NCI-H2081 treated with DMSO at 0.1 percent for 48 hours (cell line): Measurements from ENCODE around the gene SYNE1.

Experiments used
- DNase-seq: peaks from one replicate; lab custom pipeline; 2025; lab: John Stamatoyannopoulos, UW

SYNE1 gene

DNA sequence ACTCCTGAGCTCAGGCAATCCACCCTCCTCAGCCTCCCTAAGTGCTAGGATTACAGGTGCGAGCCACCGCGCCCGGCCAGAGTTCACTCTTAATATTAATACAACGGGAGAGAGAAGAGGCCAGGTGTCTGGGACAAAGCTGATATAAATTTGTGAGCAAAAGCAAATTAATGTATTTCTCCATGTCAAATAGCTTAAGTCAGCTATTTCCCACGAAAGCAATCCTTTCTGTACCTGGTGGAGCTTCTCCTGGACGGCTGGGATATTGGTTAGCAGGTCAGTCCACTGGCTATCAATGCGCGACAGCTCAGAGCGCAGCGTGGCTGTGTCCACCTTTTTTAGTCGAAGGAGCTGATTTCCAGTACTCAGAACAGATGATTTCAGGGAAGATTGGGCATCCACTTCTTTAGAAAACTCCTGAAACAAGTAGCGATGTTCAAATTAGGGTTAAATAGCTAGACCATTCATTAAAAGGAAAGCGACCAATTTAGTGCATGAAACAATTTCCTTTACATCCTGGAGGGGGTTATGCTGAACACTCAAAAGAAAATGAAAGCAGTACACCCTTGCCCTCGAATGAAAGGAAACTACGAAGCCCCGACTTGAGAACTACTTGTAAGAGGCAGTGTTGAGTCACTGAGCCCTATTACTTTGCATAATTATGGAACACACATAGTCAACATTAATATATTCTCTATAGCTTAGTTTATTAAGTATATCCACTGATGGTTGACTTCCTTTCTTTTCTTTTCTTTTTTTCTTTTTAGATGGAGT lies 403.4 kb downstream of the SYNE1 start:
- no peak for DNase-seq

DNA sequence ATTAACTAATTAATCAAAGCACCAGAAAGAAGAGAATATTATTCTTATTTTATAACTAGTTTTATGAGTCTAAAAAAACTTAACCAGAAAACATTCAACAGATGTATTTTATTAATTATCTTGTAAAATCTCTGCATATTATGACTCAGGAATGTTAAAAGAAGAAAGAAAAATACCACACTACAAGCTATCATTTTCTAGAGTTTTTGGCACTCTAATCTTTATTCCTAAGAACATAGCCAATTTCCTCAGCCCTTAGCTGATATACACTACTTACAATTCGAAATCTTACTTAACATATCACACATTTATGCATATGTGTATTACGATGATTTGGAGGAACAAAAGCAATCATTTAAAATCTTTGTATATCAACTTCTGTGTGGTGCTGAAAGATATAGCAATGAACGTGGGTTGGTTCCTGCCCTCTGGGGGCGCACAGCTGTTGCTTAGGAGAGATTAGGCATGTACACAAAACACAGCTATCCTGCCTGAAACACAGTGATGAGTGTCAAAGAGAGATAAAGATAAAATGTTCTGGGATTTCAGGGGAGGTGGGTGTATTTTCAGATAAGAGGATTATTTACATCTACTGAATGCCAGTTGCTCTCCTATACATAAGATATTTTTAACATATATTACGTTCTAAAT lies 404.5 kb downstream of the SYNE1 start:
- DNase-seq = no peak

- no peak for DNase-seq
Observed at GRCh38 chr6:152229330-152229729, 407.8 kb downstream of the SYNE1 start.

GRCh38 chr6:152226119-152226518 lies 411.0 kb downstream of the SYNE1 start:
- no peak for DNase-seq

DNA sequence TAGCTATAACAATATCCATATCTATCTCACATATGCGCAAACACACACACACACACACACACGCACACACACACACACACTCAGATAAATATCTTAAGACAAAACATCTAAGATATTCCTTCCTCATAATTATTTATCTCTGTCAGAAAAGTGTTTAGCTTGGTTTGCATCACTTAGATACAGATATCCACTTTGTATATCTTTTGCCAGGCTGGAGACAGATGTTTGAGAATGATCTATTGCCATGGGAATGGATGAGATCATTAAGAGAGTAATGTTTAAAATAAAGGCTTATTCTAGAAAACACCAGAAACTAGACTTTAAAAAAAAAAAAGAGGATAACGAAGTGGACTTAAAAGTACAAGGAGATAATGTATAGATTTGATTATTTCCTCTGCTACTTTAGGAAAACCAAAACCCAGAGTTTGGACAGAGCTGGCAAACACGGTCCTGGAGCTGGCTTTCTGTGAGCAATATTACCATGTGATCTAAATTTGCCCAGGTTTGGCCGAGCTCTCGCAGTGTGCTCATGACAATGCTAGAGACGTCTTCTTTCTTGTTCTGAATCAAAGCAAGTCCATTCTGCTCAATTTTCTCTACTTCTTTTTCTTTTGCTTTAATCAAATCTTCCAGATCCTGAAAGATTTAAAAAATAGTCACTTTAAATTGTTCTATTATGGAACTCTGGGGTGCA lies 411.8 kb downstream of the SYNE1 start:
- DNase-seq = no peak

DNA sequence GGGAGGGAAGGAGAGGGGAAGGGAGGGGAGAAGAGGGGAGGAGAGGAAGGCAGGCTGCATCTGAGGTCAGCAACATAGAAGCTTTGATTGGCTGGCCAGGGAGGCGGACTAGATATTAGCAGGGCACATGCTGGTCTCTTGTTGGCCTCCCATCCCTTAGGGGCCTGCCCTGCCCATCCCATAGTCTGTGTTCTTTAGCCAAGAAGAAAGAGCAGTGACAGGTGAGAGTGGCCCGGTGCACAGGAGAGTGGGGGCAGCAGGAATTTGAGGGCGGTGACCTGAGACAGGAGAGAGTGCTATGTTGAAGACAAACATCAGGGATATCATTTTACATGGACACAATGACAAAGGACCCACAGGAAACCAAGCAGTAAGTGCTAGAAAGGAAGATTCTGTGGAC lies 413.5 kb downstream of the SYNE1 start:
- DNase-seq = no peak

- no peak for DNase-seq
Observed at GRCh38 chr6:152221806-152222628, 415.1 kb downstream of the SYNE1 start.

- no peak for DNase-seq
Observed at GRCh38 chr6:152220786-152221185, 416.4 kb downstream of the SYNE1 start.

DNA sequence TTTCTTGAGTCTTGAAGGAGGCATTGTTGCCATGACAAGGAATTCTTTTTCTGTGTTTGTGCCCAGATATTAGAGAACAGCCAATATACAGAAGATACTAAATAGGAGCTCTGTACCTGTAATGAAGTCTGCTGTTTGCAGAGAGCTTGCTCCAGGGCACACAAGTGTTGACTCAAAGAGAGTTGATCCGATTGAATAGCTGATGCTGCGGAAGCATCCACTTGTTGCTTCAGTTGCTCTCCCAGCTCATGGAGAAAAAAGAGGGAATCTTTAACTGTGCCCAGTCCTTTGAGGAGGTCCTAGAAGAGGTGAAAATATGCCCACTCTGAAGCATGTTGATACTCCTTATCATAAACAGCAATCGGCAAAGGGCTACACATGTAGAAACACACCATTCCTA lies 418.3 kb downstream of the SYNE1 start:
- no peak for DNase-seq

GRCh38 chr6:152212437-152212836 lies 424.7 kb downstream of the SYNE1 start:
- DNase-seq = no peak

DNA sequence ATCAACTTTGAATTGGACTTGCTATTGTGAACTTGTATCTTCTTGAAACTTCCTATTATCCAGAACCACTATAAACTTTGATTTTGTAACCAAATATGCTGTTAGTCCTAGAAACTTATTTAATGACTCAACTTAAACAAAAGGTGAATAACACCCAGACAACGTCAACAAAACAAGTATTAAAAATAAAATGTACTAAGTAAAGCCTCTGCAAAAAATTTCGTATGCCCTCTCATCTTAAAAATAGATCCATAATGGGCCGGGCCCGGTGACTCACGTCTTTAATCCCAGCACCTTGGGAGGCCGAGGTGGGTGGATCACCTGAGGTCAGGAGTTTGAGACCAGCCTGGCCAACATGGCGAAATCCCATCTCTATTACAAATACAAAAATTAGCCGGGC lies 428.0 kb downstream of the SYNE1 start:
- no peak for DNase-seq

GRCh38 chr6:152207915-152208714 lies 429.0 kb downstream of the SYNE1 start:
- DNase-seq = no peak

GRCh38 chr6:152206072-152206818 lies 430.9 kb downstream of the SYNE1 start:
- DNase-seq = no peak

DNA sequence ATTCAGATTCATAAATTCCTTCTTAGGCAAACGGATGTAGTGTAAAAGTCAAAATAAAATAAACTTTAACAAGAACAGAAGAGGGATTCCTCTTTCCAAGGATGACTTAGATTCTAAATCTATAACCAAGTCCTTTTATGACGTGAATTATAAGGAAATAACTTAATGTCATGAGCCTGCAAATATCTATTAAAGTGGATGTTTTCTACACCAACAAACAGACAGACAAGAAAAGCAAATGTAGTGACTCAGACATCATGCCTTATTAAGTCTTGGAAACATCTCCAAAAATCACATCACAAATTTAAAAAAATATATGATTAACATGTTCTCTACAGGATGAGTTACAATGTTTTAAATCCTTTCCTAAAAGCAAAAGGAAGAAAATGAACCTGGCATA lies 432.6 kb downstream of the SYNE1 start:
- DNase-seq = no peak

DNA sequence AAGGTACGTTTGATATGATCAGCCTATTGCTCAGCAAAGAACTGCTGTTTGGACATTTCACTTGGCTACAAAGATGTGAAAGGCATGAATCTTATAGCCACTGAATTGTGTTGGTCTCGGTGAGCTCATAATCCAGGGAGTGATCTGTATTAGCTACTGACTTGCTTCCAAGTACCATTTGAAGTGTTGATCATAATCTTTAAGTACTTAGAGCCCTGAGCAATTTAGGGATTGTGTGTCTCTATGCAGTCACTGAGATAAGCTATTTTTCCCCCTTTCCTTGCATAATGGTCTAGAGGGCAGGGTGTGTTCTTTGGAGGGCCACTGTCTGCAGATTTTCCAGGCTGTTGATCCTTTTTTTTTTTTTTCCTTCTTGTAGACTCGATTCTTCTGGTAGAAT lies 436.0 kb downstream of the SYNE1 start:
- no peak for DNase-seq

GRCh38 chr6:152195896-152196295 lies 441.3 kb downstream of the SYNE1 start:
- no peak for DNase-seq

DNA sequence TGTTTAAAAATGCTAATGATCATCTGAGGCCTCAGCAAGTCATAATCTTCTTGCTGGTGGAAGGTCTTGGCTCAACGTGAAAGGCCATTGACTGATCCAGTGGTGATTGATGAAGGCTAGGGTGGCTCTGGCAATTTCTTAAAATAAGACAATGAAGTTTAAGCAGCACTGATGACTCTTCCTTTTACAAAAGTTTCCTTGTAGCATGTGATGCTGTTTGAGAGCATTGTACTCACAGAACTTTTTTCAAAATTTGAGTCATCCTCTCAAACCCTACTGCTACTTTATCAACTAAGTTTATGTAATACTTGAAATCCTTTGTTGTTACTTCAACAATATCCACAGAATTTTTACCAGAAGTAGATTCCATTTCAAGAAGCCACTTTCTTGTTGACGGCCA lies 447.4 kb downstream of the SYNE1 start:
- DNase-seq = no peak

DNA sequence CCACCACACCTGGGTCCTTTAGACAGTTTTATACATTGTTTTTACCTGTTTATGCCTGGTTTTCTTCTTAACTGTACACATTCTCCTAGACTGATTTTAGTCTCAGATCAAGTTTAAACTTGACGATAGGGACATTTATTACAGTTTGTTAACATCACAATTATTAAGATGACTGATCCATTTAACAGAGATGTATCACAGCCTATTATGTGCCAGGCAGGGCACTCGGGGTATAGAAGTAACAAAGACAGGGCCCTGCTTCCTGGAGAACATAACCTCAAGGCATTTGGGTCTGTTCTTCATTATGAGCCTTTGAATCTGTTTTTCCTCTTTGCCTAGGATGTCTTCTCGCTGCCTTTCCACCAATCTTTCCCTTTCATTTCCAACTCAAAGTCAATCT lies 449.2 kb downstream of the SYNE1 start:
- no peak for DNase-seq

DNA sequence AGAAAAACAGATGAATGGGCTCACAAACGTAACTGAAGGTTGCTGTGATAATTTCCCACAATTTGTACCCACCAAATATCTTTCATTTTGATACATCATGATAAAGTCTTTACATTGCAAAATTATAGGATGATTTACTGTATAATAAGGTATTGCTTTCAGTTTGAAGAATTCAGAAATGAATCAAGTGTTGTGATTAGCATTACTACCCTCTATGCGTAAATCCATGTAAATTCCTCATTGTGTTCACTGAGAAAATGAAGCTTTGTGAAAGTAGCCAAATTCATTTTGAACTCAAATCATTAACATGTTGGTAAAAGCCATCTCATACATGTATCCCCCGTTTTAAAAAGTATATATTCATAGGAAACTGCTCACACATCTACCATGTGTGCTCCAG lies 450.3 kb downstream of the SYNE1 start:
- DNase-seq = no peak

- DNase-seq = no peak
Observed at GRCh38 chr6:152184917-152185574, 452.1 kb downstream of the SYNE1 start.
